Tibial nerve (tissue), 4 donors: Measurements from ENCODE around the gene MRAP.

Source experiments
- CTCF ChIP-seq, 5 experiments: fragments of 200-600 bp in 3 of 5; fragments of 450-650 bp in 2 of 5; sonication (generic) in 3 of 5; IDR thresholded peaks; one replicate each; pipeline ENCODE4 v1.5.1; 2016 to 2019; ENCODE audit warnings: antibody characterized with exemption in 5 of 5, mild to moderate bottlenecking in 3 of 5, moderate library complexity in 2 of 5
- EP300 ChIP-seq, 2 donors: sonication (generic); formaldehyde crosslinking; IDR thresholded peaks; one replicate each; pipeline ENCODE4 v1.6.1; 2017; ENCODE audit warnings: antibody characterized with exemption in 2 of 2, mild to moderate bottlenecking in 1 of 2
- POLR2A ChIP-seq, 2 donors: fragments of 450-650 bp; IDR thresholded peaks; one replicate each; pipeline ENCODE4 v1.6.1; 2017; ENCODE audit warnings: antibody characterized with exemption in 2 of 2, mild to moderate bottlenecking in 2 of 2, moderate library complexity in 2 of 2

GRCh38 chr21:32278103-32278502 lies 20.6 kb upstream of the MRAP start:
- no peak for TF ChIP-seq EP300 (IDR thresholded peaks at IDR 0.05)
- TF ChIP-seq CTCF (IDR thresholded peaks at IDR 0.05) = no peak
- TF ChIP-seq POLR2A (IDR thresholded peaks at IDR 0.05) = no peak
